IPS DF 19.7 (cell line): ENCODE measurements around the gene WHRN.

Experiments used
- DNase-seq: peaks from one replicate; pipeline ENCODE4 v3.0.0-alpha.2; 2013; ENCODE audit warnings: low read depth, low spot score

The WHRN gene

GRCh38 chr9:114399381-114399780 lies 105.9 kb downstream of the WHRN start:
- no peak for DNase-seq

GRCh38 chr9:114397848-114398605 lies 107.2 kb downstream of the WHRN start:
- DNase-seq: no peak

GRCh38 chr9:114397219-114397847 lies 107.9 kb downstream of the WHRN start:
- no peak for DNase-seq

- no peak for DNase-seq
Measured at GRCh38 chr9:114396558-114397218, 108.6 kb downstream of the WHRN start.

GRCh38 chr9:114395768-114396167 lies 109.5 kb downstream of the WHRN start:
- no peak for DNase-seq

- DNase-seq: no peak
Measured at GRCh38 chr9:114395334-114395617, 110.0 kb downstream of the WHRN start.

GRCh38 chr9:114394523-114395333 lies 110.5 kb downstream of the WHRN start:
- no peak for DNase-seq

GRCh38 chr9:114392749-114393112 lies 112.5 kb downstream of the WHRN start:
- no peak for DNase-seq

GRCh38 chr9:114390952-114391351 lies 114.3 kb downstream of the WHRN start:
- DNase-seq: no peak

- no peak for DNase-seq
Measured at GRCh38 chr9:114389612-114390368, 115.5 kb downstream of the WHRN start.

- DNase-seq: no peak
Measured at GRCh38 chr9:114388764-114389375, 116.4 kb downstream of the WHRN start.

- no peak for DNase-seq
Measured at GRCh38 chr9:114388357-114388682, 117.0 kb downstream of the WHRN start.

- no peak for DNase-seq
Measured at GRCh38 chr9:114387680-114388356, 117.5 kb downstream of the WHRN start, which contains the start of gene AKNA. Gene AKNA (minus strand): TSS chr9:114387982. CDS start chr9:114381333, 6,649 bp downstream.

GRCh38 chr9:114386886-114387679 lies 118.2 kb downstream of the WHRN start:
- no peak for DNase-seq

- DNase-seq: no peak
Measured at GRCh38 chr9:114386361-114386885, 118.8 kb downstream of the WHRN start.

- no peak for DNase-seq
Measured at GRCh38 chr9:114385397-114386181, 119.7 kb downstream of the WHRN start.

GRCh38 chr9:114384836-114385396 lies 120.4 kb downstream of the WHRN start:
- DNase-seq: no peak

- DNase-seq: no peak
Measured at GRCh38 chr9:114384341-114384740, 120.9 kb downstream of the WHRN start.
